Brain microvascular endothelial cell (primary cell): ENCODE data around the gene CSMD2.
"Not testable (repeated sequence)": the region's sequence is repeated elsewhere in the genome, so short reads cannot be mapped to it uniquely, and the experiment has no call there.

ENCODE experiments used
- DNase-seq: peaks from one replicate; pipeline ENCODE4 v3.0.0-alpha.2; 2020
- H3K27ac ChIP-seq: fragments of 250-450 bp; sonication (Bioruptor Pico); 2 replicates; pipeline ENCODE4 v1.5.1; 2020; ENCODE audit warnings: mild to moderate bottlenecking, moderate library complexity
- H3K27me3 ChIP-seq: fragments of 250-450 bp; sonication (Bioruptor Pico); replicated peaks from 2 replicates; pipeline ENCODE4 v1.5.1; 2020; ENCODE audit warnings: mild to moderate bottlenecking
- H3K36me3 ChIP-seq: fragments of 250-450 bp; sonication (Bioruptor Pico); replicated peaks from 2 replicates; pipeline ENCODE4 v1.5.1; 2020; ENCODE audit warnings: mild to moderate bottlenecking
- H3K4me3 ChIP-seq: 2 replicates; pipeline ENCODE4 v1.5.1; 2011; ENCODE audit warnings: low read depth, mild to moderate bottlenecking, control low read depth, low read length, moderate library complexity
- CTCF ChIP-seq: IDR thresholded peaks from 2 replicates; pipeline ENCODE4 v1.5.1; 2011; ENCODE audit warnings: low read depth, mild to moderate bottlenecking, moderate library complexity, low read length, control low read depth, inconsistent platforms; ENCODE audit errors: missing control alignments
- in situ Hi-C: cut with HindIII; loops from 2 replicates; pipeline ENCODE4 v1.10.0; 2017; ENCODE audit warnings: low sequenced_read_pairs, low pct_ligation_motif_present

The CSMD2 gene

GRCh38 chr1:34188985-34189384 lies 24.0 kb upstream of the CSMD2 start:
- no peak overlapping the region for H3K4me3 ChIP-seq
- TF ChIP-seq CTCF, result no peak
- H3K36me3 ChIP-seq, result no peaks in the 10 kb centered on the region
- in situ Hi-C loops, result no loop called here
- no peaks in the 10 kb centered on the region for H3K27me3 ChIP-seq
- no peak for DNase-seq
- no peak overlapping the region for H3K27ac ChIP-seq

GRCh38 chr1:34188418-34188817 lies 23.4 kb upstream of the CSMD2 start:
- TF ChIP-seq CTCF, result no peak
- no peak for DNase-seq
- no peak overlapping the region for H3K27ac ChIP-seq
- H3K4me3 ChIP-seq, result no peak overlapping the region
- in situ Hi-C loops, result no loop called here
- no peaks in the 10 kb centered on the region for H3K27me3 ChIP-seq
- H3K36me3 ChIP-seq, result no peaks in the 10 kb centered on the region

- DNase-seq, result no peak
- H3K27ac ChIP-seq, result no peak overlapping the region
- in situ Hi-C loops, result no loop called here
- no peak for TF ChIP-seq CTCF
- no peaks in the 10 kb centered on the region for H3K36me3 ChIP-seq
- no peaks in the 10 kb centered on the region for H3K27me3 ChIP-seq
- no peak overlapping the region for H3K4me3 ChIP-seq
Measured at GRCh38 chr1:34186741-34187494, 21.9 kb upstream of the CSMD2 start.

GRCh38 chr1:34183381-34183780 lies 18.4 kb upstream of the CSMD2 start:
- H3K27me3 ChIP-seq, H3K4me3 ChIP-seq, DNase-seq, in situ Hi-C loops, H3K36me3 ChIP-seq, H3K27ac ChIP-seq: not testable (repeated sequence)

GRCh38 chr1:34178072-34178471 lies 13.0 kb upstream of the CSMD2 start:
- Histone ChIP-seq H3K4me3 (no peak overlapping the region), H3K36me3 (no peaks in the 10 kb centered on the region), H3K27ac (no peak overlapping the region), H3K27me3 (no peaks in the 10 kb centered on the region)
- TF ChIP-seq CTCF, result no peak
- in situ Hi-C loops, result no loop called here
- no peak for DNase-seq

- TF ChIP-seq CTCF, result no peak
- no peaks in the 10 kb centered on the region for H3K36me3 ChIP-seq
- H3K27me3 ChIP-seq, result no peaks in the 10 kb centered on the region
- in situ Hi-C loops, result no loop called here
- DNase-seq, result no peak
- H3K4me3 ChIP-seq, result no peak within 1 kb of the TSS
- no peak within 1 kb of the TSS for H3K27ac ChIP-seq
Measured at GRCh38 chr1:34176830-34177603, 12.0 kb upstream of the CSMD2 start, which contains the start of gene C1orf94. Gene C1orf94, plus strand, starts transcription at chr1:34176907. Its CDS starts 883 bp downstream, at chr1:34177790.
